Fibroblast of skin of right quadriceps (primary cell): ENCODE data around the gene ADGRG7.

Experiments used
- DNase-seq: peaks from one replicate; pipeline ENCODE4 v3.0.0-alpha.2; 2013

ADGRG7 gene

GRCh38 chr3:100702082-100702979, 92.9 kb downstream of the ADGRG7 start:
- DNase-seq: no peak

GRCh38 chr3:100702980-100703345, 93.6 kb downstream of the ADGRG7 start:
- DNase-seq: no peak

- DNase-seq: no peak
Measured at GRCh38 chr3:100703865-100704264, 94.5 kb downstream of the ADGRG7 start.

- DNase-seq: peak; percentile 51
Measured at GRCh38 chr3:100706365-100706764, 97.0 kb downstream of the ADGRG7 start.

- DNase-seq: no peak
Measured at GRCh38 chr3:100708644-100708988, 99.2 kb downstream of the ADGRG7 start.

- peak; percentile 99 for DNase-seq
Measured at GRCh38 chr3:100708989-100709841, 99.8 kb downstream of the ADGRG7 start, which contains the start of gene TFG. TFG (plus strand) TSS chr3:100709494; CDS start chr3:100713686, 4,192 bp downstream.

GRCh38 chr3:100709842-100710260, 100.5 kb downstream of the ADGRG7 start:
- DNase-seq: peak; percentile 28

- DNase-seq: peak; percentile 70
Measured at GRCh38 chr3:100710261-100710968, 101.0 kb downstream of the ADGRG7 start.

- no peak for DNase-seq
Measured at GRCh38 chr3:100715176-100715575, 105.8 kb downstream of the ADGRG7 start.

GRCh38 chr3:100717063-100717462, 107.7 kb downstream of the ADGRG7 start:
- no peak for DNase-seq

GRCh38 chr3:100717637-100718487, 108.5 kb downstream of the ADGRG7 start:
- DNase-seq: no peak

GRCh38 chr3:100719136-100719535, 109.7 kb downstream of the ADGRG7 start:
- no peak for DNase-seq

- no peak for DNase-seq
Measured at GRCh38 chr3:100720426-100720825, 111.0 kb downstream of the ADGRG7 start.

GRCh38 chr3:100725935-100726513, 116.6 kb downstream of the ADGRG7 start:
- no peak for DNase-seq

GRCh38 chr3:100726706-100727105, 117.3 kb downstream of the ADGRG7 start:
- no peak for DNase-seq

GRCh38 chr3:100730524-100730923, 121.1 kb downstream of the ADGRG7 start:
- DNase-seq: no peak

GRCh38 chr3:100732435-100732834, 123.0 kb downstream of the ADGRG7 start:
- no peak for DNase-seq

- peak; percentile 32 for DNase-seq
Measured at GRCh38 chr3:100737334-100737733, 127.9 kb downstream of the ADGRG7 start.

GRCh38 chr3:100740207-100740606, 130.8 kb downstream of the ADGRG7 start:
- no peak for DNase-seq

GRCh38 chr3:100743535-100743934, 134.1 kb downstream of the ADGRG7 start:
- DNase-seq: no peak

GRCh38 chr3:100744671-100745070, 135.3 kb downstream of the ADGRG7 start:
- no peak for DNase-seq
